WTC11 (cell line): ENCODE measurements around the gene RNASET2. TPM values are rescaled to one million over a fixed set of nuclear protein-coding genes. Genes with fewer than 3 reads are reported as not detected.
"Not testable (repeated sequence)": the region's sequence is repeated elsewhere in the genome, so short reads cannot be mapped to it uniquely, and the experiment has no call there.

Experiments used
- ATAC-seq: fragments of 200-7000 bp; cut with Tn5 transposase; 2 replicates; pipeline ENCODE4 v1.10.0; 2021; ENCODE audit warnings: mild to moderate bottlenecking, moderate library complexity
- CTCF ChIA-PET: fragments of 300-600 bp; sonication (Branson Sonifier 250); formaldehyde crosslinking; loops from one replicate; lab custom pipeline; 2021; ENCODE audit warnings: antibody characterized with exemption; lab: Charles Lee
- POLR2A ChIA-PET: fragments of 350-600 bp; sonication (Branson Sonifier 250); formaldehyde crosslinking; loops from one replicate; lab custom pipeline; 2021; ENCODE audit warnings: antibody characterized with exemption; lab: Charles Lee
- DNase-seq: peaks from one replicate; pipeline ENCODE4 v3.0.0; 2021; ENCODE audit warnings: low spot score
- H3K27ac Mint-ChIP-seq: 2 replicates; pipeline ENCODE4 v1.8.0; 2021; ENCODE audit warnings: mixed read lengths
- H3K27me3 Mint-ChIP-seq: 2 replicates; pipeline ENCODE4 v1.8.0; 2021; ENCODE audit warnings: low read depth, mild to moderate bottlenecking, moderate library complexity, mixed read lengths
- H3K36me3 Mint-ChIP-seq: 2 replicates; pipeline ENCODE4 v1.8.0; 2021; ENCODE audit warnings: mixed read lengths
- H3K4me1 Mint-ChIP-seq: 2 replicates; pipeline ENCODE4 v1.8.0; 2022; ENCODE audit warnings: mixed read lengths
- H3K4me3 Mint-ChIP-seq: 2 replicates; pipeline ENCODE4 v1.8.0; 2021; ENCODE audit warnings: mild to moderate bottlenecking, moderate library complexity, mixed read lengths
- H3K9me3 Mint-ChIP-seq: 2 replicates; pipeline ENCODE4 v1.8.0; 2021; ENCODE audit warnings: mixed read lengths
- CREM ChIP-seq: sonication (generic); formaldehyde crosslinking; IDR thresholded peaks from 2 replicates; pipeline ENCODE4 v1.8.1; 2022; ENCODE audit warnings: mild to moderate bottlenecking, missing genetic modification reagents, moderate library complexity
- ETV6 ChIP-seq: sonication (generic); formaldehyde crosslinking; IDR thresholded peaks from 2 replicates; pipeline ENCODE4 v1.8.1; 2022; ENCODE audit warnings: mild to moderate bottlenecking, missing genetic modification reagents
- FOXK1 ChIP-seq: sonication (generic); formaldehyde crosslinking; IDR thresholded peaks from 2 replicates; pipeline ENCODE4 v1.8.0; 2022; ENCODE audit warnings: mild to moderate bottlenecking, moderate library complexity, missing genetic modification reagents
- GTF2I ChIP-seq: fragments of 250-450 bp; sonication (Bioruptor Pico); conservative IDR thresholded peaks from 2 replicates; pipeline ENCODE4 v1.4.0; 2021; ENCODE audit warnings: mild to moderate bottlenecking
- TCF7 ChIP-seq: sonication (generic); formaldehyde crosslinking; IDR thresholded peaks from 2 replicates; pipeline ENCODE4 v1.8.0; 2022; ENCODE audit warnings: mild to moderate bottlenecking, low read depth, missing genetic modification reagents, moderate library complexity
- total RNA-seq: library from RNA; stranded (reverse); gene quantifications from 3 replicates; pipeline ENCODE4 v1.2.3, GENCODE V29; 2021
- TF ChIP-seq, protein P1 (sequence below): fragments of 200-600 bp; IDR thresholded peaks from 2 replicates; pipeline ENCODE4 v1.8.0; 2022; ENCODE audit warnings: antibody characterized with exemption
- TF ChIP-seq, protein P2 (sequence below): sonication (generic); formaldehyde crosslinking; IDR thresholded peaks from 2 replicates; pipeline ENCODE4 v1.8.0; 2022; ENCODE audit warnings: mild to moderate bottlenecking, missing genetic modification reagents
- TF ChIP-seq, protein P3 (sequence below): sonication (generic); formaldehyde crosslinking; IDR thresholded peaks from 2 replicates; pipeline ENCODE4 v1.8.1; 2022; ENCODE audit warnings: mild to moderate bottlenecking, missing genetic modification reagents, moderate library complexity, borderline replicate concordance
- TF ChIP-seq, protein P4 (sequence below): fragments of 250-450 bp; sonication (Bioruptor Pico); IDR thresholded peaks from 2 replicates; pipeline ENCODE4 v2.1.2; 2022; ENCODE audit warnings: mild to moderate bottlenecking, moderate library complexity
- TF ChIP-seq, protein P5 (sequence below): fragments of 250-450 bp; sonication (Bioruptor Pico); IDR thresholded peaks from 2 replicates; pipeline ENCODE4 v1.9.0; 2021; ENCODE audit warnings: moderate library complexity, mild to moderate bottlenecking, inconsistent platforms, borderline replicate concordance
- TF ChIP-seq, protein P6 (sequence below): sonication (generic); formaldehyde crosslinking; IDR thresholded peaks from 2 replicates; pipeline ENCODE4 v1.8.1; 2022; ENCODE audit warnings: mild to moderate bottlenecking, moderate library complexity, missing genetic modification reagents
- TF ChIP-seq, protein P7 (sequence below): sonication (generic); formaldehyde crosslinking; IDR thresholded peaks from 2 replicates; pipeline ENCODE4 v1.8.0; 2022; ENCODE audit warnings: mild to moderate bottlenecking, missing genetic modification reagents
- TF ChIP-seq, protein P8 (sequence below): sonication (generic); formaldehyde crosslinking; IDR thresholded peaks from 2 replicates; pipeline ENCODE4 v1.8.1; 2022; ENCODE audit warnings: missing genetic modification reagents, borderline replicate concordance

Gene RNASET2
- total RNA-seq, 1 experiment from 2014 or later: 35.6 TPM

DNA sequence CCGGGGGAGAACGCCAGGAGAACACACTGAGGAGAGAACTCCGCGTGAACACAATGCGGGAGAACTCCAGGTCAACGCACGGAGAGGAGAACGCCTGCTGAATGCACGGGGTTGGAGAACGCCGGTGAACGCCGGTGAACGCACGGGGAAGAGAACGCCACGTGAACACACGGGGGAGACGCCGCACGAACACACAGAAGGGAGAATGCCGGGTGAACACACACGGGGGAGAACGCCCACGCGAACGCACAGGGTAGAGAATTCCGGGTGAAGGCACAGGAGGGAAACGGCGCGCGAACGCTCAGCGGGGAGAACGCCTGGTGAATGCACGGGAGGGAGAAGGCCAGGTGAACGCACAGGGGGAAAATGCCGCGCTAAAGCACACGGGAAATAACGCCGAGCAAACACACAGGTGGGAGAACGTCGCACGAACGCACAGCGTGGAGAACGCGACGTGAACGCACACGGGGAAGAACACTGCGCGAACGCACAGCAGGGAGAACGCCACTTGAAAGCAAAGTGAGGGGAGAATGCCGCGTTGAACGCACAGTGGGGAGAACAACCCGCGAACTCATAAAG is 56.1 kb downstream of the RNASET2 start:
- H3K36me3 Mint-ChIP-seq: no peaks in the 10 kb centered on the region
- H3K4me3 Mint-ChIP-seq: no peak overlapping the region
- H3K27me3 Mint-ChIP-seq: no peaks in the 10 kb centered on the region
- H3K4me1 Mint-ChIP-seq: peaks cover 15% of the 10 kb centered on the region
- ChIA-PET CTCF (no interaction called here), POLR2A (no interaction called here)
- DNase-seq (no peak), ATAC-seq (no peak)
- 0 out of 2 replicates have a peak, but pooled peaks cover 3% of the 10 kb centered on the region for H3K9me3 Mint-ChIP-seq
- TF ChIP-seq, protein P1, sequence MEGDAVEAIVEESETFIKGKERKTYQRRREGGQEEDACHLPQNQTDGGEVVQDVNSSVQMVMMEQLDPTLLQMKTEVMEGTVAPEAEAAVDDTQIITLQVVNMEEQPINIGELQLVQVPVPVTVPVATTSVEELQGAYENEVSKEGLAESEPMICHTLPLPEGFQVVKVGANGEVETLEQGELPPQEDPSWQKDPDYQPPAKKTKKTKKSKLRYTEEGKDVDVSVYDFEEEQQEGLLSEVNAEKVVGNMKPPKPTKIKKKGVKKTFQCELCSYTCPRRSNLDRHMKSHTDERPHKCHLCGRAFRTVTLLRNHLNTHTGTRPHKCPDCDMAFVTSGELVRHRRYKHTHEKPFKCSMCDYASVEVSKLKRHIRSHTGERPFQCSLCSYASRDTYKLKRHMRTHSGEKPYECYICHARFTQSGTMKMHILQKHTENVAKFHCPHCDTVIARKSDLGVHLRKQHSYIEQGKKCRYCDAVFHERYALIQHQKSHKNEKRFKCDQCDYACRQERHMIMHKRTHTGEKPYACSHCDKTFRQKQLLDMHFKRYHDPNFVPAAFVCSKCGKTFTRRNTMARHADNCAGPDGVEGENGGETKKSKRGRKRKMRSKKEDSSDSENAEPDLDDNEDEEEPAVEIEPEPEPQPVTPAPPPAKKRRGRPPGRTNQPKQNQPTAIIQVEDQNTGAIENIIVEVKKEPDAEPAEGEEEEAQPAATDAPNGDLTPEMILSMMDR: no peak
- TF ChIP-seq, protein P2, sequence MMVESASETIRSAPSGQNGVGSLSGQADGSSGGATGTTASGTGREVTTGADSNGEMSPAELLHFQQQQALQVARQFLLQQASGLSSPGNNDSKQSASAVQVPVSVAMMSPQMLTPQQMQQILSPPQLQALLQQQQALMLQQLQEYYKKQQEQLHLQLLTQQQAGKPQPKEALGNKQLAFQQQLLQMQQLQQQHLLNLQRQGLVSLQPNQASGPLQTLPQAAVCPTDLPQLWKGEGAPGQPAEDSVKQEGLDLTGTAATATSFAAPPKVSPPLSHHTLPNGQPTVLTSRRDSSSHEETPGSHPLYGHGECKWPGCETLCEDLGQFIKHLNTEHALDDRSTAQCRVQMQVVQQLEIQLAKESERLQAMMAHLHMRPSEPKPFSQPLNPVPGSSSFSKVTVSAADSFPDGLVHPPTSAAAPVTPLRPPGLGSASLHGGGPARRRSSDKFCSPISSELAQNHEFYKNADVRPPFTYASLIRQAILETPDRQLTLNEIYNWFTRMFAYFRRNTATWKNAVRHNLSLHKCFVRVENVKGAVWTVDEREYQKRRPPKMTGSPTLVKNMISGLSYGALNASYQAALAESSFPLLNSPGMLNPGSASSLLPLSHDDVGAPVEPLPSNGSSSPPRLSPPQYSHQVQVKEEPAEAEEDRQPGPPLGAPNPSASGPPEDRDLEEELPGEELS (CRISPR knock-in tag): no peak
- TF ChIP-seq, protein P3, sequence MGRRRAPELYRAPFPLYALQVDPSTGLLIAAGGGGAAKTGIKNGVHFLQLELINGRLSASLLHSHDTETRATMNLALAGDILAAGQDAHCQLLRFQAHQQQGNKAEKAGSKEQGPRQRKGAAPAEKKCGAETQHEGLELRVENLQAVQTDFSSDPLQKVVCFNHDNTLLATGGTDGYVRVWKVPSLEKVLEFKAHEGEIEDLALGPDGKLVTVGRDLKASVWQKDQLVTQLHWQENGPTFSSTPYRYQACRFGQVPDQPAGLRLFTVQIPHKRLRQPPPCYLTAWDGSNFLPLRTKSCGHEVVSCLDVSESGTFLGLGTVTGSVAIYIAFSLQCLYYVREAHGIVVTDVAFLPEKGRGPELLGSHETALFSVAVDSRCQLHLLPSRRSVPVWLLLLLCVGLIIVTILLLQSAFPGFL (CRISPR knock-in tag): no peak
- TF ChIP-seq, protein P4, sequence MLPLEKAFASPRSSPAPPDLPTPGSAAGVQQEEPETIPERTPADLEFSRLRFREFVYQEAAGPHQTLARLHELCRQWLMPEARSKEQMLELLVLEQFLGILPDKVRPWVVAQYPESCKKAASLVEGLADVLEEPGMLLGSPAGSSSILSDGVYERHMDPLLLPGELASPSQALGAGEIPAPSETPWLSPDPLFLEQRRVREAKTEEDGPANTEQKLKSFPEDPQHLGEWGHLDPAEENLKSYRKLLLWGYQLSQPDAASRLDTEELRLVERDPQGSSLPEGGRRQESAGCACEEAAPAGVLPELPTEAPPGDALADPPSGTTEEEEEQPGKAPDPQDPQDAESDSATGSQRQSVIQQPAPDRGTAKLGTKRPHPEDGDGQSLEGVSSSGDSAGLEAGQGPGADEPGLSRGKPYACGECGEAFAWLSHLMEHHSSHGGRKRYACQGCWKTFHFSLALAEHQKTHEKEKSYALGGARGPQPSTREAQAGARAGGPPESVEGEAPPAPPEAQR: no peak
- TF ChIP-seq ETV6 (CRISPR knock-in tag): no peak
- TF ChIP-seq FOXK1 (CRISPR knock-in tag): no peak
- TF ChIP-seq GTF2I: no peak
- no peak for TF ChIP-seq CREM (CRISPR knock-in tag)
- TF ChIP-seq, protein P5, sequence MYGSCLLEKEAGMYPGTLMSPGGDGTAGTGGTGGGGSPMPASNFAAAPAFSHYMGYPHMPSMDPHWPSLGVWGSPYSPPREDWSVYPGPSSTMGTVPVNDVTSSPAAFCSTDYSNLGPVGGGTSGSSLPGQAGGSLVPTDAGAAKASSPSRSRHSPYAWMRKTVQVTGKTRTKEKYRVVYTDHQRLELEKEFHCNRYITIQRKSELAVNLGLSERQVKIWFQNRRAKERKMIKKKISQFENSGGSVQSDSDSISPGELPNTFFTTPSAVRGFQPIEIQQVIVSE (CRISPR knock-in tag): no peak
- no peak overlapping the region for H3K27ac Mint-ChIP-seq

DNA sequence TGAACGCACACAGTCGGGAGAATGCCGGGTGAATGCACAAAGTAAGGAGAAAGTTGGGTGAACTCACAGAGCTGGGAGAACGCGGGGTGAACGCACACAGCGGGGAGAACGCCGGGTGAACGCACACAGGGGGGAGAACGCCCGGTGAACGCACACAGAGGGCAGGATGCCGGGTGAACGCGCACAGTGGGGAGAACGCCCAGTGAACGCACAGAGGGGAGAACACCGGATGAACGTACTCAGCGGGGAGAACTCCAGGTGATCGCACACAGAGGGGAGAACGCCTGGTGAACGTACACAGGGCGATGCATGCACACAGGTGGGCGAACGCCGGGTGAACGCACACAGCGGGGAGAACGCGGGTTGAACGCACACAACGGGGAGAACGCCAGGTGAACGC is 57.4 kb downstream of the RNASET2 start:
- Mint-ChIP-seq H3K27me3 (no peaks in the 10 kb centered on the region), H3K36me3 (no peaks in the 10 kb centered on the region), H3K4me3 (no peak overlapping the region), H3K9me3 (0 out of 2 replicates have a peak, but pooled peaks cover 3% of the 10 kb centered on the region), H3K4me1 (peaks cover 7% of the 10 kb centered on the region), H3K27ac (no peak overlapping the region)
- DNase-seq (no peak), ATAC-seq (no peak)
- ChIA-PET CTCF (no interaction called here), POLR2A (no interaction called here)
- TF ChIP-seq, protein P6, sequence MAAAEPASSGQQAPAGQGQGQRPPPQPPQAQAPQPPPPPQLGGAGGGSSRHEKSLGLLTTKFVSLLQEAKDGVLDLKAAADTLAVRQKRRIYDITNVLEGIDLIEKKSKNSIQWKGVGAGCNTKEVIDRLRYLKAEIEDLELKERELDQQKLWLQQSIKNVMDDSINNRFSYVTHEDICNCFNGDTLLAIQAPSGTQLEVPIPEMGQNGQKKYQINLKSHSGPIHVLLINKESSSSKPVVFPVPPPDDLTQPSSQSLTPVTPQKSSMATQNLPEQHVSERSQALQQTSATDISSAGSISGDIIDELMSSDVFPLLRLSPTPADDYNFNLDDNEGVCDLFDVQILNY (CRISPR knock-in tag): no peak
- TF ChIP-seq CREM (CRISPR knock-in tag) (no peak), TCF7 (no peak)
- TF ChIP-seq, protein P7, sequence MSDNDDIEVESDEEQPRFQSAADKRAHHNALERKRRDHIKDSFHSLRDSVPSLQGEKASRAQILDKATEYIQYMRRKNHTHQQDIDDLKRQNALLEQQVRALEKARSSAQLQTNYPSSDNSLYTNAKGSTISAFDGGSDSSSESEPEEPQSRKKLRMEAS (CRISPR knock-in tag): no peak
- TF ChIP-seq, protein P8, sequence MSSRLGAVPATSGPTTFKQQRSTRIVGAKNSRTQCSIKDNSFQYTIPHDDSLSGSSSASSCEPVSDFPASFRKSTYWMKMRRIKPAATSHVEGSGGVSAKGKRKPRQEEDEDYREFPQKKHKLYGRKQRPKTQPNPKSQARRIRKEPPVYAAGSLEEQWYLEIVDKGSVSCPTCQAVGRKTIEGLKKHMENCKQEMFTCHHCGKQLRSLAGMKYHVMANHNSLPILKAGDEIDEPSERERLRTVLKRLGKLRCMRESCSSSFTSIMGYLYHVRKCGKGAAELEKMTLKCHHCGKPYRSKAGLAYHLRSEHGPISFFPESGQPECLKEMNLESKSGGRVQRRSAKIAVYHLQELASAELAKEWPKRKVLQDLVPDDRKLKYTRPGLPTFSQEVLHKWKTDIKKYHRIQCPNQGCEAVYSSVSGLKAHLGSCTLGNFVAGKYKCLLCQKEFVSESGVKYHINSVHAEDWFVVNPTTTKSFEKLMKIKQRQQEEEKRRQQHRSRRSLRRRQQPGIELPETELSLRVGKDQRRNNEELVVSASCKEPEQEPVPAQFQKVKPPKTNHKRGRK (CRISPR knock-in tag): no peak

DNA sequence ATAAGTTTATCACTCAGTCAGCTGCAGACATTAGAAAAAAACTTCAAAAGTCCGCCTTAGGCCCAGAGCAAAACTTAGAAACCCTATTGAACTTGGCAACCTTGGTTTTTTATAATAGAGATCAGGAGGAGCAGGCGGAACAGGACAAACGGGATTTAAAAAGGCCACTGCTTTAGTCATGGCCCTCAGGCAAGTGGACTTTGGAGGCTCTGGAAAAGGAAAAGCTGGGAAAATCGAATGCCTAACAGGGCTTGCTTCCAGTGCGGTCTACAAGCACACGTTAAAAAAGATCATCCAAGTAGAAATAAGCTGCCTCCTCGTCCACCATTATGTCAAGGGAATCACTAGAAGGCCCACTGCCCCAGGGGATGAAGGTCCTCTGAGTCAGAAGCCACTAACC is 61.7 kb downstream of the RNASET2 start:
- H3K27ac Mint-ChIP-seq, H3K4me3 Mint-ChIP-seq, DNase-seq, CTCF ChIA-PET, H3K27me3 Mint-ChIP-seq, ATAC-seq, POLR2A ChIA-PET: not testable (repeated sequence)
- Mint-ChIP-seq H3K4me1 (peaks cover 14% of the 10 kb centered on the region), H3K36me3 (peaks cover 11% of the 10 kb centered on the region), H3K9me3 (peaks cover 16% of the 10 kb centered on the region)

DNA sequence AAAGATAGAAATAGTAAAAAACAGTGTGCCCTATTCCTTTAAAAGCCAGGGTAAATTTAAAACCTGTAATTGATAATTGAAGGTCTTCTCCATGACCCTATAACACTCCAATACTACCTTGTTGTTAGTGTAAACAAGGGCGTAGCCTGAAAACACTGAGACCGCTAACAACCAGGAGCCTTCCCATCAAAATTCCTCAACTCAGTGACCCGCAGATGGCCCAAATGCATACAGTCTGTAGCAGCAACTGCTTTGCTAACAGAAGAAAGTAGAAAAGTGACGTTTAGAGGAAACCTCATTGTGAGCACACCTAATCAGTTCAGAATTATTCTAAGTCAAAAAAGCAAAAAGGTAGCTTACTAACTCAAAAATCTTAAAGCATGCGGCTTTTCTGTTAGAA is 63.9 kb downstream of the RNASET2 start:
- CTCF ChIA-PET, ATAC-seq, POLR2A ChIA-PET, H3K27ac Mint-ChIP-seq, DNase-seq, H3K4me1 Mint-ChIP-seq, H3K4me3 Mint-ChIP-seq, H3K27me3 Mint-ChIP-seq: not testable (repeated sequence)
- Mint-ChIP-seq H3K9me3 (peaks cover 26% of the 10 kb centered on the region), H3K36me3 (peaks cover 19% of the 10 kb centered on the region)

DNA sequence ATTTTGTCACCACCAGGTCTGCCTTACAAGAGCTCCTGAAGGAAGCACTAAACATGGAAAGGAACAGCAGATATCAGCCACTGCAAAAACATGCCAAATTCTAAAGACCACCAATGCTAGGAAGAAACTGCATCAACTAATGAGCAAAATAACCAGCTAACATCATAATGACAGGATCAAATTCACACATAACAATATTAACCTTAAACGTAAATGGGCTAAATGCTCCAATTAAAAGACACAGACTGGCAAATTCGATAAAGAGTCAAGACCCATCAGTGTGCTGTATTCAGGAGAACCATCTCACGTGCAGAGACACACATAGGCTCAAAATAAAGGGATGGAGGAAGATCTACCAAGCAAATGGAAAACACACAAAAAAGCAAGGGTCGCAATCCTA is 69.6 kb downstream of the RNASET2 start:
- H3K4me3 Mint-ChIP-seq, DNase-seq, H3K4me1 Mint-ChIP-seq, CTCF ChIA-PET, H3K27me3 Mint-ChIP-seq, H3K27ac Mint-ChIP-seq, POLR2A ChIA-PET, ATAC-seq: not testable (repeated sequence)
- Mint-ChIP-seq H3K36me3 (peaks cover 33% of the 10 kb centered on the region), H3K9me3 (peaks cover 62% of the 10 kb centered on the region)
